ENCODE data around the gene KLF3. TPM values are rescaled to one million over a fixed set of nuclear protein-coding genes. Genes with fewer than 3 reads are reported as not detected.

Gene KLF3
- polyA plus RNA-seq, 1 experiment: 11.4 TPM

GRCh38 chr4:38715050-38715449, 51.1 kb downstream of the KLF3 start:
- no peak for TF ChIP-seq CTCF (IDR thresholded peaks at IDR 0.05; ENCODE audit: insufficient read depth, low read depth, low read length)
- Histone ChIP-seq H3K27me3 (ENCODE audit: control insufficient read depth, insufficient read depth, low read length) (no peaks in the 10 kb centered on the region), H3K36me3 (ENCODE audit: control insufficient read depth, insufficient read depth, low read length) (no peaks in the 10 kb centered on the region), H3K4me3 (ENCODE audit: low read depth, low read length) (no peak overlapping the region)
- ChIA-PET CTCF (interaction anchor here (0.6 to 1.3 kb wide), 3 partner anchors 10 to 754 kb away, joined by 3 to 4 read pairs (median 3); no protein-coding TSS in a partner anchor), POLR2A (no interaction called here)
- DNase-seq (ENCODE audit: low read depth): no peak

GRCh38 chr4:38716256-38716655, 52.3 kb downstream of the KLF3 start:
- no peak for TF ChIP-seq CTCF (IDR thresholded peaks at IDR 0.05; ENCODE audit: insufficient read depth, low read depth, low read length)
- no peaks in the 10 kb centered on the region for H3K36me3 ChIP-seq (ENCODE audit: control insufficient read depth, insufficient read depth, low read length)
- DNase-seq (ENCODE audit: low read depth): no peak
- CTCF ChIA-PET: interaction anchor here (1.3 kb wide), 1 partner anchor 41 kb away, joined by 4 read pairs; no protein-coding TSS in a partner anchor
- H3K4me3 ChIP-seq (ENCODE audit: low read depth, low read length): no peak overlapping the region
- no peaks in the 10 kb centered on the region for H3K27me3 ChIP-seq (ENCODE audit: control insufficient read depth, insufficient read depth, low read length)
- POLR2A ChIA-PET: no interaction called here

GRCh38 chr4:38717604-38718003, 53.6 kb downstream of the KLF3 start:
- H3K27me3 ChIP-seq (ENCODE audit: control insufficient read depth, insufficient read depth, low read length): no peaks in the 10 kb centered on the region
- POLR2A ChIA-PET: no interaction called here
- peak; percentile 52 for DNase-seq (ENCODE audit: low read depth)
- CTCF ChIA-PET: interaction anchor here (2.3 kb wide), 1 partner anchor 13 kb away, joined by 7 read pairs; no protein-coding TSS in a partner anchor
- H3K4me3 ChIP-seq (ENCODE audit: low read depth, low read length): no peak overlapping the region
- H3K36me3 ChIP-seq (ENCODE audit: control insufficient read depth, insufficient read depth, low read length): no peaks in the 10 kb centered on the region
- TF ChIP-seq CTCF (IDR thresholded peaks at IDR 0.05; ENCODE audit: insufficient read depth, low read depth, low read length): no peak

- CTCF ChIA-PET: interaction anchor here (0.7 to 1.3 kb wide), 4 partner anchors 31 to 663 kb away, joined by 3 to 4 read pairs (median 3); no protein-coding TSS in a partner anchor
Measured at GRCh38 chr4:38723114-38723513, 59.1 kb downstream of the KLF3 start.

More at GRCh38 chr4:38723114-38723513, 59.1 kb downstream of the KLF3 start:
- Histone ChIP-seq H3K4me3 (ENCODE audit: low read depth, low read length) (no peak overlapping the region), H3K36me3 (ENCODE audit: control insufficient read depth, insufficient read depth, low read length) (no peaks in the 10 kb centered on the region), H3K27me3 (ENCODE audit: control insufficient read depth, insufficient read depth, low read length) (0 out of 2 replicates have a peak, but pooled peaks cover 1% of the 10 kb centered on the region)
- no peak for TF ChIP-seq CTCF (IDR thresholded peaks at IDR 0.05; ENCODE audit: insufficient read depth, low read depth, low read length)
- no peak for DNase-seq (ENCODE audit: low read depth)
- POLR2A ChIA-PET: no interaction called here
